Right lobe of liver (tissue), 6 donors: ENCODE data around the gene AP2M1. TPM values are rescaled to one million over a fixed set of nuclear protein-coding genes. Genes with fewer than 3 reads are reported as not detected.

ENCODE experiments used
- ATAC-seq, 4 donors: fragments of 200-7000 bp; cut with Tn5 transposase; one replicate each; pipeline ENCODE4 v1.9.1; 2020; ENCODE audit warnings: mild to moderate bottlenecking in 4 of 4, moderate library complexity in 4 of 4
- DNase-seq, 3 donors: peaks; one replicate each; pipeline ENCODE4 v3.0.0-alpha.2; 2020
- H3K27ac ChIP-seq, 3 donors: fragments of 200-600 bp; one replicate each; pipeline ENCODE4 v1.8.0; 2022
- H3K27me3 ChIP-seq, 2 donors: fragments of 200-600 bp; one replicate each; pipeline ENCODE4 v1.8.0; 2022
- H3K36me3 ChIP-seq, 4 donors: fragments of 200-600 bp; sonication (generic) in 1 of 4; one replicate each; pipeline versions ENCODE4 v1.5.1 to v1.8.0; 2017 to 2022; ENCODE audit warnings: control low read depth in 1 of 4
- H3K4me1 ChIP-seq, 4 donors: fragments of 200-600 bp; sonication (generic) in 1 of 4; one replicate each; pipeline versions ENCODE4 v1.5.1 to v1.8.0; 2017 to 2022; ENCODE audit warnings: control low read depth in 1 of 4
- H3K4me3 ChIP-seq, 3 donors: fragments of 200-600 bp; one replicate each; pipeline ENCODE4 v1.8.0; 2022
- H3K9me3 ChIP-seq, 4 donors: fragments of 200-600 bp; sonication (generic) in 1 of 4; one replicate each; pipeline versions ENCODE4 v1.5.1 to v1.8.0; 2017 to 2022; ENCODE audit warnings: control low read depth in 1 of 4
- POLR2A ChIP-seq: fragments of 450-650 bp; IDR thresholded peaks from one replicate; pipeline ENCODE4 v1.6.1; 2017; ENCODE audit warnings: antibody characterized with exemption, mild to moderate bottlenecking
- WGBS: methylation state at CpG from one replicate; pipeline ENCODE4 v1.1.6; 2018; ENCODE audit warnings: low coverage, low lambda C conversion rate; ENCODE audit not compliant: insufficient coverage; ENCODE audit errors: missing lambda C conversion rate; 5-methylcytosine and 5-hydroxymethylcytosine counted together
- intact Hi-C, 2 donors: fragments of 100-400 bp; cut with DNase I; formaldehyde crosslinking; loops; one replicate each; pipeline versions ENCODE4 v1.11.2 to v1.14.1; 2022
- total RNA-seq, 6 experiments: library from RNA; depleted of rRNA in 2 of 6; stranded (reverse); fragments of >200 nt in 2 of 6; fragmentation: NEBNext Ultra II Directional in 3 of 6; extraction: Animal tissue kit (Norgen Biotek cat#: 25700) in 3 of 6; gene quantifications; one replicate each; pipeline versions ENCODE4 v1.1.0 to v1.2.4, GENCODE V29; 2016 to 2023
- TF ChIP-seq, protein P1 (sequence below), 4 donors: fragments of 200-600 bp in 3 of 4; fragments of 450-650 bp in 1 of 4; IDR thresholded peaks; one replicate each; pipeline versions ENCODE4 v1.5.1 to v1.8.0; 2016 to 2022; ENCODE audit warnings: antibody characterized with exemption in 4 of 4, mild to moderate bottlenecking in 2 of 4
- donor health status: DM: no; HTN: yes; CAD: no.
- donor health status: DM: no; HTN: no; CAD: no.
- donor health status: DM: no; HTN: no; CAD: no.
- donor health status: DM: no; HTN: yes; CAD: no.
- donor health status: DM: no; HTN: yes; CAD: no.

The AP2M1 gene
- total RNA-seq, 6 experiments from 2014 or later = 87.4 to 119 (median 105) TPM

DNA sequence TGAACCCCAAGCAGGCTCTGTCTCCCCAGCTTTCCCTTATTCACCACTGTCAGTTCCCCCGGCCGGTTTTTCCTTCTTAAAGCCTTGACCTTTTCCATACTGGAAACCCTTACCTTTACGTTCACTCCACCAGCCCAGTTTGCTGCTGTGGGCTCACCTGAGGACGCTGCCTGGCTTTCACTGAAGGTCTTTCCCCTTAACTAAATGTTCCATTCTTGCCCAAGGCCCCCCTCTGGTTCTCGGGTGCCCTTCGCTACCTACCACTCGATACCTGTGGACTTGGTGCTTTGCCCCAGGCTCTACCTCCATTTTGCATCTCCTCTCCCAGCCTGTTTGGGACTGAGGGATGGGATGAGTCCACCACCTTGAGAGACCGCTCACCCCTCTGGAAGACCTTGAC, 851 bp downstream of the AP2M1 start:
- no peak for ATAC-seq
- H3K4me3 ChIP-seq = peak overlapping the region; percentile 74 to 100 (median 95)
- intact Hi-C loops = no loop called here
- no peaks in the 10 kb centered on the region for H3K9me3 ChIP-seq
- 8% methylated on average over 8 of the region's 8 CpGs for WGBS
- no peaks in the 10 kb centered on the region for H3K27me3 ChIP-seq
- peak overlapping the region; percentile 24 to 86 (median 84) for H3K27ac ChIP-seq
- peaks cover 0 to 50% (median 18%) of the 10 kb centered on the region in 4 donors for H3K36me3 ChIP-seq
- TF ChIP-seq, protein P1, sequence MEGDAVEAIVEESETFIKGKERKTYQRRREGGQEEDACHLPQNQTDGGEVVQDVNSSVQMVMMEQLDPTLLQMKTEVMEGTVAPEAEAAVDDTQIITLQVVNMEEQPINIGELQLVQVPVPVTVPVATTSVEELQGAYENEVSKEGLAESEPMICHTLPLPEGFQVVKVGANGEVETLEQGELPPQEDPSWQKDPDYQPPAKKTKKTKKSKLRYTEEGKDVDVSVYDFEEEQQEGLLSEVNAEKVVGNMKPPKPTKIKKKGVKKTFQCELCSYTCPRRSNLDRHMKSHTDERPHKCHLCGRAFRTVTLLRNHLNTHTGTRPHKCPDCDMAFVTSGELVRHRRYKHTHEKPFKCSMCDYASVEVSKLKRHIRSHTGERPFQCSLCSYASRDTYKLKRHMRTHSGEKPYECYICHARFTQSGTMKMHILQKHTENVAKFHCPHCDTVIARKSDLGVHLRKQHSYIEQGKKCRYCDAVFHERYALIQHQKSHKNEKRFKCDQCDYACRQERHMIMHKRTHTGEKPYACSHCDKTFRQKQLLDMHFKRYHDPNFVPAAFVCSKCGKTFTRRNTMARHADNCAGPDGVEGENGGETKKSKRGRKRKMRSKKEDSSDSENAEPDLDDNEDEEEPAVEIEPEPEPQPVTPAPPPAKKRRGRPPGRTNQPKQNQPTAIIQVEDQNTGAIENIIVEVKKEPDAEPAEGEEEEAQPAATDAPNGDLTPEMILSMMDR (IDR thresholded peaks at IDR 0.05) = no peak
- no peak for TF ChIP-seq POLR2A
- H3K4me1 ChIP-seq = peaks cover 0 to 12% (median 2%) of the 10 kb centered on the region in 4 donors
- DNase-seq = no peak

DNA sequence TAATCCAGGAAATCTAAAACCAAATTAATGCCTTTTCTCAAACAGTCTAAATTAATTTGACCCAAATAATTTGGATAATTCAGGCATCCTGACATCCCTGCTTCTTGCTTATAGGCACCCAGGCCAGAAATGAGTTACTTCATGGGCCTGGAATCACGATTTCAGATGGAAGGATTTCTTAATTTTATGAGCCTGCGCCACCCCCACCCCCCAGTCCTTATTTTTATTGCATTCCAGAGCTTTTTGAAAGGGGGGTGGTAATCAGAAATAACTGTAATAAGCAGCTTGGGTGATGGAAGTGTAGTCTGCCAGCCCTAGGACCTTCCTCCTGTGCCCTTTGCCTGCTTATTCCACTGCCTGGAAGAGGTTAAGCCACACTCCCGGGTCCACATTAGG, 1.3 kb downstream of the AP2M1 start:
- ATAC-seq (no peak), DNase-seq (no peak)
- no peaks in the 10 kb centered on the region for H3K27me3 ChIP-seq
- WGBS = 50% methylated on average over 3 of the region's 3 CpGs
- intact Hi-C loops = no loop called here
- peak overlapping the region; percentile 74 to 100 (median 95) for H3K4me3 ChIP-seq
- no peaks in the 10 kb centered on the region for H3K9me3 ChIP-seq
- H3K27ac ChIP-seq = peak overlapping the region; percentile 24 to 86 (median 84)
- TF ChIP-seq, protein P1 (IDR thresholded peaks at IDR 0.05) = no peak
- TF ChIP-seq POLR2A = no peak
- H3K4me1 ChIP-seq = peaks cover 0 to 12% (median 2%) of the 10 kb centered on the region in 4 donors
- peaks cover 0 to 50% (median 19%) of the 10 kb centered on the region in 4 donors for H3K36me3 ChIP-seq

DNA sequence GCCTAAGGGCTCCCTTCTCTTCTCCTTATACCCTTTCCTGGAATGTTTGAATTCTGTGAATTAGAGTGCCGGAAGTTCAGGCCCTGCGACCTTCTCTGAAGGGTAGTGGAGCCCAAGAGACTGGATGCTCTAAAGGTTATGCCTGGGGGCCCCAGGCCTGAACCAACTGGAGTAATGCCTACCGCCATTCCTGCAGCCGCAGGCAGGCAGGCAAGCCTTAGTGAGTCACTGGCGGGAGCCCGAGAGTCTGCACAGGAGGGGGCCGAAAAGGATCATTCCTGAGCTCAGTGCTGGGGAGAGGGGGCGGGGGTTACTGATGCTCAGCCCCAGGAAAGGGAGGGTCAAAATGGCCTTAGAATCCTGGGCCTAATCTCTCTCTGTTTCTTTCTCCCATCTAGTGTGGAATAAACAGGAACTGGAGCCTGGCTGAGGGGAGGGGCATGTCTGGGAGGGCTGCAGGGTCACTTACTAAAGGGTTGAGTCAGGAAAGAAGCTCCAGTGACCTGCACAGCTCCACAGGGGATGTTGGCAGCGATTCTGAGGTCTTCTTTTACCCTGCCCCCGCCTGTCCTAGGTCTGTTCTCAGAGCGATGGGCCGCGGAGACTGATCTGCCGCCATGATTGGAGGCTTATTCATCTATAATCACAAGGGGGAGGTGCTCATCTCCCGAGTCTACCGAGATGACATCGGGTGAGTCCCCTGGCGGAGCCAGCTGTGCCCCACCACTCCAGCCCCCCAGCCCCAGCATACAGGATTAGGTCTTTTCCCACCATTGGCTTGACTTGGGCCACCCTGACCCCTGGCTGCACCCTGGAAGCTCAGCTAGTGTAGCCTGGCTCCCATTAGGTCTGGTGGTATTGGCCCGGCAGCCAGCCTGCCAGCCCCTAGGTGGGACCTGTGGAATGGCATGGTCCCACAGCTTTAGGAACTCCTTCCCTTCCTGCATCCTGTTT, 2.0 kb downstream of the AP2M1 start:
- intact Hi-C loops = no loop called here
- peak in 2 of 3 donors; percentile 62 to 67 for DNase-seq
- WGBS = 50% methylated on average over 10 of the region's 19 CpGs
- ATAC-seq = peak; percentile 22 to 60 (median 48)
- no peak for TF ChIP-seq POLR2A
- TF ChIP-seq, protein P1 (IDR thresholded peaks at IDR 0.05) = no peak
- no peaks in the 10 kb centered on the region for H3K27me3 ChIP-seq
- no peaks in the 10 kb centered on the region for H3K9me3 ChIP-seq
- H3K27ac ChIP-seq = peak overlapping the region in 2 of 3 donors; percentile 84 to 86
- H3K4me3 ChIP-seq = peak overlapping the region; percentile 74 to 100 (median 95)
- H3K4me1 ChIP-seq = peaks cover 0 to 12% (median 2%) of the 10 kb centered on the region in 4 donors
- H3K36me3 ChIP-seq = peaks cover 7 to 50% (median 22%) of the 10 kb centered on the region in 4 donors

DNA sequence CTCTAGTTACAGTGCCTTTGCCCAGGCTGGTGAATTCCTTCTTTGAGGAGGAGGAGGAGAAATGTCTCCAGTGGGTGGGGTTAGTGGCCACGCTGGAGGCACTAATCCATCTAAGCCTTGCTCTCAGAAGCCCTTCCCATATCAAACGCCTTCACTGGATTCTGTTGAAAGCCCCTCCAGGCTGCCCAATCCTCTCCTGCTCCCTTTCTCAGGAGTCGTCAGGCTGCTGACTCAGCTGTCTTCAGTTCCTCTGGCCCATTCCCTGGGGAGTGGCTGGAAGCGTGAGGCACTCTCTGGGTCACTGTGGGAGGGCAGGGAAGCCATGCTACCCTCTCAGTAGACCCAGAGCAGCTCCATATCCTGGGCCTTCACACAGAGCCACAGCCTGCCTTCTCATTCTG, 2.7 kb downstream of the AP2M1 start:
- H3K4me1 ChIP-seq = peaks cover 0 to 12% (median 2%) of the 10 kb centered on the region in 4 donors
- no peak for DNase-seq
- peak overlapping the region in 1 of 3 donors; percentile 13 for H3K27ac ChIP-seq
- no peaks in the 10 kb centered on the region for H3K27me3 ChIP-seq
- peak overlapping the region in 1 of 3 donors; percentile 100 for H3K4me3 ChIP-seq
- intact Hi-C loops = no loop called here
- TF ChIP-seq, protein P1 (IDR thresholded peaks at IDR 0.05) = no peak
- TF ChIP-seq POLR2A = no peak
- no peak for ATAC-seq
- no CpG with 5 or more reads among the region's 4 CpGs for WGBS
- no peaks in the 10 kb centered on the region for H3K9me3 ChIP-seq
- H3K36me3 ChIP-seq = peaks cover 11 to 54% (median 27%) of the 10 kb centered on the region in 4 donors
